Kasumi-1 (cell line): ENCODE measurements around the gene EIF4E1B.

Source experiments
- DNase-seq, 2 experiments: peaks; one replicate each; lab custom pipeline; 2025; lab: John Stamatoyannopoulos, UW

EIF4E1B gene

DNA sequence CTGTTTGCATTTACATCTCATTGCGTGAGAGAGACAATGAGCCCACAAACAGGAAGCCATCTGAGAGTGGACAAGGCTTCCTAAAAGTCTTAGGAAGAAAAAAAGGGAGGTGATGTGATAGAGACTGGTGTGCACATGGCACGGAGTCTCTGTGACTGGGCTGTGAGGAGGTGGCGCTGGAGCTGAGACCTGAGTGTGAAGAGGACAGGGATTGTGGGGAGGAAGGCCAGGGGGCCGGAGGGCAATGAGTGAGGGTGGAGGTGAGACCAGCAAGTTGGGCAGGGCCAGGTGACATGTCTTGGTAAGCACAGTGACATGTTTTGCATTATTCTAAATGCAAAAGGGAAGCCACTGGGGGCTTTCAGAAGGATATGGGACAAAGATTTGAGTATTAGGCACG, 61.9 kb downstream of the EIF4E1B start:
- no peak for DNase-seq

- peak in 1 of 2 experiments; percentile 38 for DNase-seq
Measured at GRCh38 chr5:176692839-176693476, 62.5 kb downstream of the EIF4E1B start.

DNA sequence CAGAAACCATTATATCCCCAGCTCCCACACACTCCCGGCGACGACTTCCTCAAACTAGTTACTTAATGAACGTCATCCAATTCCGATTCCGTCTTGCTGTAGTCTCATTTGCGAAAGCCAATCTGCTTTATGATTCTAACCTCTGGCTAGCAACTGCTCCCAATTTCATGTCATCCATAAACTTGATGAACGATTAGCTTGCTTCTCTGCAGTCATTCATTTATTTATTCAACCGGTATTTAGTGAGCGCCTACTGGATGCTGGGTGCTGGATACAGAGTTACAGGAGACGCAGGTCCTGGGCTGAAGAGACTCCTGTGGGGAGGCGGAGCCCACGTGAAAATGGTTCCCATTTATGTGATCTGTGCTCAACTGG, 63.0 kb downstream of the EIF4E1B start:
- DNase-seq = peak; percentile 60 to 77

- no peak for DNase-seq
Measured at GRCh38 chr5:176694146-176694545, 63.7 kb downstream of the EIF4E1B start.

GRCh38 chr5:176694631-176695030, 64.2 kb downstream of the EIF4E1B start:
- DNase-seq = no peak

DNA sequence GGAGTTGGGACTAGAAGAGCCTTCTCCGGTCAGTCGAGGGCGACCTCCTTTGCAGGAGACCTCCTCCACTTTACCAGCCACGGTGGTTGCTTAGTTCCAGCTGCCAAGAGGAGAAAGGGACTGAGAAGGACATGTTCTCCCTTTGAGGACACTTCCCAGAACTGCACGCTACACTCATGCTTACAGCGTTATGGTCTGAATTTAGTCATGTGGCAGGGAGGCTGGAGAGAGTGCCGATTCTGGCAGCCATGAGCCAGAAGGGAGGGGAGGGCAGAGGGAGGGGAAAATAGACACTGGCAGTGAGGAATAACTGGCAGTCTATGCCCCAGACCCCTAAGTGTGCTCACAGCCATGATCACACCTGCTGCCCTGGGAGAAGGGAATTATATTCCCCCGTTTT, 64.6 kb downstream of the EIF4E1B start:
- no peak for DNase-seq
